Left ventricle myocardium superior (tissue), 1 donor: ENCODE results near the gene ZMYND11. TPM values are rescaled to one million over a fixed set of nuclear protein-coding genes. Genes with fewer than 3 reads are reported as not detected.
"Not testable (repeated sequence)": the region's sequence is repeated elsewhere in the genome, so short reads cannot be mapped to it uniquely, and the experiment has no call there.

Experiments
- ATAC-seq: fragments of 200-7000 bp; cut with Tn5 transposase; one replicate; pipeline ENCODE4 v1.9.1; 2020; ENCODE audit warnings: mild to moderate bottlenecking, moderate library complexity
- DNase-seq: peaks from one replicate; pipeline ENCODE4 v3.0.0-alpha.2; 2020
- intact Hi-C: fragments of 100-400 bp; cut with micrococcal nuclease; formaldehyde crosslinking; loops from one replicate; pipeline ENCODE4 v1.11.0; 2022
- total RNA-seq: library from RNA; stranded (reverse); fragmentation: NEBNext Ultra II Directional; extraction: Animal tissue kit (Norgen Biotek cat#: 25700); gene quantifications from one replicate; pipeline ENCODE4 v1.2.1, GENCODE V29; 2021
- donor health status: DM: no; HTN: yes; CAD: no; lungs with severe emphysema.

The ZMYND11 gene
- total RNA-seq, 1 donor from 2014 or later = 80.7 TPM

DNA sequence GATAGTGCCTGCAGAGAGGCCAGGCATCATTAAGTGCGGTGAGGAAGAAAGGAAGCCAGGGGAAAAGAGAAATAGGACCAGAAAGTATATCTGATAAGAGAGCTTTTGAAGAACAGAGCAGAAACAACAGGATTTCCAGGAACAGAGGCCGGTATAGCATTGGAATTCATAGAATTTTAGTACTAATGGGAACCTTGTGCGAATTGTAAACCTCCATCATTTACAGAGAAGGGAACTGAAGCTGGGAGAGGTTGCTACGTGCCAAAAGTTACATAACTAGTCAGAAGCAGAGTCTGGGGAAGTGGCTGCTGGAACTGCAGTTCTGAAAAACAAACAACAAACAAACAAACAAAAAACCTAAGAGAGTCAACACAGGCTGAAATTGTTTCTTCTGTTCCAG, 5.4 kb upstream of the ZMYND11 start:
- intact Hi-C loops = no loop called here
- no peak for ATAC-seq

DNA sequence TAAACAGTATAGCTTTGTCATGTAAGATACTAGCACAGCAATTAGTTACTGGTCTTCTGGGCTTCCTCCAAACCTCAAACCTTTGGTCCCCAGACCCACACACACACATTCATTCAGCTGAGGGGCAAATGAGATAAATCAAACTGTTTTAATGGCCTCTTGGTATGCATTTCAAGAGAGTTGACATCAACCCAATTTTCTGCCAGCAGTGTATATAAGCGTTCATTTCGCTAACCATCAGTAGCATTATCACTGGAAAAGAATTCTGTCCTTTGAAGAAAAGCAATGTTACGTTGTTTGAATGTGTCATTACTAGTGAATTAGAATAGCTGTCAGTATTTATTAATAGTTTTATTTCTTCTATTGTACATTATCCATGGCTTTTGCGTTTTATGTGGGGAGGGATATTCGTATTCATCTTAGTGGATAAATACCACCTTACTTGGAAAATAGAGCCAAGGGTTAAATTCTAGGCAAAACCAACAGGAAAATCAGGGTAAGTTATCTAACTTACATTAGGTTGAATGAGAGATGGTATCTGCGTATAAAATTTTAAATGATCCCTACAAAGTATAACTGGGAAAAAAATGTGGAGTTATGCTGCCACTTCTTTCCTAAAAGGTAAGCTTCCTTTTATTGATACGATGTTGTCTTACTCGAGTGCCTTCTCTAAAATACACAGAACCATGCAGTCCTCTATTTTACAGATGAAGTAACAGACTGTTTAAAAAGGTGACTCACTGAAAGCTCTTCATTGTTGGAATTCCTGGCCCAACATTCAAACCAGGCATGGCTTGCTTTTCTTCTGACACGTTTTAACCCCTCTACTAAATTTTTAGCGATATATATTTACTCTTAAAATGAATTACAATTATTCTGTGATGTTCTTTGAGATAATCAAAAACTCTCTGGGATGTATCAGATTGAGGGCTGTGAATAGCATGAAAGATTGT, 2.0 kb upstream of the ZMYND11 start:
- ATAC-seq (no peak), DNase-seq (no peak)
- intact Hi-C loops = no loop called here

More for the DNA sequence above, 5.4 kb upstream of the ZMYND11 start:
- DNase-seq = no peak

DNA sequence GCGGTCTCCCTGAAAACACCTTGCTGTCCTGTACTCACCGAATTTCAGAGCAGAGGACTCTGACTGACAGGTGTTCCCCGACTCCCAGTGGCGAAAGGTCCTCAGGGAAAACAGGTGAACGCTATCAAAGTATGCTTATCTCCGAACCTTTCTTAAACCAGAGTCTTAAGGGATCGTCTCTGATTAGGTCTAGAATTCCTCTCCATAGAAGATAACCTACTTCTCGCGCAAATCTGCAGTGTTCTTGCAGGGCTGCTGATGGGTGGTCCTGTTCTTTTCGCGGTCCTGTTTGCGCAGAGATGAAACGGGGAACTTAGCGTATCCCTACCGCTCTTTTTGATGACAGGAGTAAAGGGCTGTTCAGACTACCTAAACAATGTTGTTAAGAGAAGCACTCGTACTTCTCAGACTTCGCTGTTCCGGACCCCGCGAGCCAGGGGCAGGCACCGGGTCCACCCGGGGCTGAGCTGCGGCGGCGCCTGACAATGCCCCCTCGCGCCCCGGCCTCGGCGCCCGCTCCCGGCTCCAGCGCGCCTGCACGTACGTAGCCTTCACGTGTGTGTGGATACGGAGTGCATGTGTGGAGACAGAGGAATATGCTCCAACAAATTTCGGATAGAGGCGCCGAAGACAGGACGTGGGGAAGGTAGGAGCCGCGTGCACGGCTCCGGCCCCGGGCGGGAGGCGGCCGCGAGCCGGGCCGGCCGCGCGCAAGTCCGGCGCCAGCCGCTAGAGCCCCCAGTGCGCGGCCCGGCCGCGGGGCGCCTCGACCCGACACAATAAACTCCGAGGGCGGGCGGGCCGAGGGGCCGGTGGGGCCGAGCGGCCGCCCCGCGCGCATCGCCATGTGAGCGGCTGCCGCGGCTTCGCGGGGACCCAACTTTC, 766 bp upstream of the ZMYND11 start:
- intact Hi-C loops = no loop called here
- peak; percentile 71 for DNase-seq
- peak; percentile 46 for ATAC-seq

DNA sequence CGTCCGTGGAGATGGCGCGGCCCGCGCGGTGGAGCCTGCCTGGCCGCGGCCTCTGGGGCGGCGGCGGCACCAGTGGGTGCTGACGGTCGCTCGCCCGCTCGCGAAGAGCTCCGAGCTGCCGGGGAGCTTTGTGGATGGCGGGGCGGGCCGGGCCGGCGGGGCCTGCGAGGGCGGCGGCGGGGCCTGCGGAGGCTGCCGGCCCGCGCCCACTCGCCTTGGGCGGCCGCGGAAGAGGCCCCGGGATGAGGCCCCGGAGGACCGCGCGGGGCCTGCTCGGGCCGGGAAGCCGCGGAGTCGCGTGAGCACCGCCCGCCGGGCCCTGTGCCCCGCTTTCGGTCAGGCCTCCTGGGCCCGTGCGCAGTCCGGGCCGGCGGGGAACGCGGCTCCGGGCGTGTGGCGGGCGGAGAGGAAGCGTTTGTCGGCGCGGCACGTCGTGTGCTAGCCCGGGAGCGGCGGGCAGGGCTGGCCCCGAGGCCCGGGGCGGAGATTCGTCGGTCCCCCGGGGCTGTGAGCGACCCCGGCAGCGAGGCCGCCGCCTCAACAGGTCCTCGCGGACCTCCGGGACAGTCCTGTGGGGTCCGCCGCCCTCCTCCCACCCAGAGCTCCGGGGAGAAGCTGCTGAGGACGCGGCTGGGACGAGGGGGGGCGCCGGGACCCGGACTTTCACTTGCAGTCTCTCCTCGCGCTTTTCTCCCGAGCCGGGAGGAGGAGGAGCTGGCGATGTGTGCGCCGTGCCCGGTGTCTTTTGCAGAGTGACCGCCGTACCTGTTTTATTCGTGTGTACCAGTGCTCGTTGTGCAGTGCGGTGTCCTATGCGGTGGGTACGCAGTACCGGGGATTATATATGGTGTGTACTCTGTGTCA, 578 bp downstream of the ZMYND11 start:
- ATAC-seq = peak; percentile 55
- peak; percentile 78 for DNase-seq
- intact Hi-C loops = no loop called here

DNA sequence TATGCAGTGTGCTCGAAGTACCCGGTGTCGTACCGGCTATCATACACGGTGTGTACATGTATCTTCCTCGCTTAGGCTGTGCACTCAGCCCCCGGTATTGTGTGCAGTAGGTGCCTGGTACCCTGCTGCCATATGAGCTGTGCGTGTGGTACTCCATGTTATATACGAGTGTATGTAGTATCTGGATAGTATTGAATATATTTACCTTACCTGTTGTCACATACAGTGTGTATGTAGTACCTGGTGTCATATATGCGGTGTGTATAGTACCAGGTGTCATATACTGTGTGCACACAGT, 1.2 kb downstream of the ZMYND11 start:
- intact Hi-C loops = no loop called here
- DNase-seq (no peak), ATAC-seq (peak; percentile 12)

DNA sequence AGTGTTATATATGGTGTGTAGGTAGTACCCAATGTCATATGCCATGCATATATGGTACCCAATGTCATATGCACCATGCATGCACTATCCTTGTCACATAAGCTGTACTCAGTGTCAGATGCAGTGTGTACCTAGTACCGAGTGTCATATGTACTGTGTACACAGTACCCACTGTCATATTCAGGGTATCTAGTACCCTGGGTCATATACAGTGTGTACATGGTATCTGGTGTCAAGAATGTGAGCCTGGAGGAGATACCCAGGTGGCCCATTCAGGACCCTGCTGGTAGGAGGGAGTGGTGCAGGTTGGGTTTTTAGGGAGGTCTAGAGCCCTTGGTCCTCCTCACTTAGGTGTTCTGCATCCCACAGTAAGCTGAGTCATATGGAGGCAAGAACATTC, 1.8 kb downstream of the ZMYND11 start:
- ATAC-seq (no peak), DNase-seq (no peak)
- intact Hi-C loops = no loop called here

DNA sequence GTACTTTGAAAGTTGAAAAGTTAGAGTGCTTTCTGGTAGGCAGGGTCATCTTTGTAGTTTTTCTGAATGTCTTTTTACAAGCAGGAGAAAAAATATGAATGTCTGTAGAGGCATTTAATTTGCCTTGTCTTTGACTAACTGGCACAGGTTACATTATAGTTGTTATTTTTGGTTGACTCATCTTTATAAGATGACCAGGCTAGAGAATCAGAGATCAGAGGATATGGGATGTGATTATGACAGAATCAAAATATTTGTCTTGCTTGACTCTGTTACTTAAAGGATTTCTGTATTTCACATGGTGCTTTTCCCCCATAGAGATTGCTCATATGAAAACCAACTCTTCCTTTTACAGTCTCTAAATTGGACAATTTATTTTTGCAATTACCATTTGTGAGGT, 2.4 kb downstream of the ZMYND11 start:
- DNase-seq = no peak
- ATAC-seq = no peak
- intact Hi-C loops = no loop called here

DNA sequence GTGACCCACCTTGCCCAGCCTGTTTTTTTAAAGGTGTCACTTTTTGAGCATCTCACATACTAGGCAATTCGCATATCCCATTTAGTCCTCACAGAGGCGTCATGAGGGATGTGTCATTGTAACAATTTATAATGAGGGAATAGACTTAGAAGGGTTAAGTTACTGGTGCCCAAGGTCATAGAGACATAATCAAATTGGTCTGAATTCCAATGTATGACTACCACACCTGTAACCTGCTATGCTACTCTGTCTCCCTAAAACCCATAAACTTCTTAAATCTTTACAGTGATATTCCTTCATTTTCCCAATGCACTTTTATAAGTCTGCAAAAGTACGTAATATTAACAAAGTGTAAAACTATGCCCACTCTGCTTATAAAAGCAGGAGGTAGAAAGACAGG, 7.1 kb downstream of the ZMYND11 start:
- ATAC-seq (no peak), DNase-seq (no peak)
- intact Hi-C loops = no loop called here

DNA sequence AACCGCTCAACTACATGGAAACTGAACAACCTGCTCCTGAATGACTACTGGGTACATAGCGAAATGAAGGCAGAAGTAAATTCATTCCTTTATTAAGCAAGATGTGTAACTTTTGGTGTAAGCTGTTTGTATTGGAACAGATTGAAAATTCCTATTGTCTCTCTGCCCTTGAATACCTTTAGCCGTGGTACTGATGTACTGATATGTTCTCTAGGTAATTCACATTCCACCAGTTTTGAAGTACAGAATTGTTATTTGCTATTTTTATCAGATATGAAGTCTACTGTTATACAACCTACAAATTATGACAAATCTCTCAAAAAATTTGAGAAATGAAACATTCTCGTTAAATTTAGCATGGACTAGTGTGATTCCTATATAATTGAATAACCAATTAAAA, 17.7 kb downstream of the ZMYND11 start:
- DNase-seq (no peak), ATAC-seq (no peak)
- intact Hi-C loops = no loop called here

DNA sequence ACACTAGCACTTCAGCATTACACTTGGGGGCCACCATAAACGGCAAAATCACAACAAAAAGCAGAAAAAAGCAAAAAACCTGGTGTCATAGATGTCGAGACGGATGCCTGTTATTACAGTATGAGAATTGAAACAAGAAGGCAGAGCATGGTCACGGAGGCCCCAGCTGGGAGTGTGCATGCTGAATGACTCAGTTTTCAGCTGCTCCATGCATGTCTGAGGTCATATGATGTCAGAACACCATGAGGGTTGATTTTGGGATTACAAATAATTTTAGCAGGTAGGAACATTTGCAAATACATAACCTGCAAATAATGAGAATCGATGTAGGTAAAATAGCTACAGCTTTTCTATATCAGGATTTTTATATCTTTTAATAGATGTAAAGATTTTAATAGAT, 19.1 kb downstream of the ZMYND11 start:
- DNase-seq = no peak
- intact Hi-C loops = no loop called here
- ATAC-seq = no peak

DNA sequence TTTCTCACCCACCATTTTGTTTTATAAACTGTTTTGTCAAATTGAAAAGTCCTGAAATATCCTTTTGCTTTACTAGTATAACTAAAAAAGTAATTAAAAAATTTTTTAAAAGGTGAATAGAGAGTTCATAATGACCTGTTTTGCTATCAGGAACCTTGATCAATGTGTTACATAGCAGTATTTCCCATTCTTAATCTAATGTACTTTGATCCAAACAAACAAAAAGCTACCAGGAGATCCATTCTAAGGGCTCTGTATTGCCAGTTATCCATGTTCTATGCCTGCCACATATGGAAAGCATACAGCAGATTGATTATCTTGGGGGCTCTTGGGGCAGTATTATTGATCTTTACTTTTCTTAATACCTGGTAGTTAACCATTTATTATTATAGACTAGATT, 32.1 kb downstream of the ZMYND11 start:
- intact Hi-C loops = no loop called here
- DNase-seq (no peak), ATAC-seq (no peak)

DNA sequence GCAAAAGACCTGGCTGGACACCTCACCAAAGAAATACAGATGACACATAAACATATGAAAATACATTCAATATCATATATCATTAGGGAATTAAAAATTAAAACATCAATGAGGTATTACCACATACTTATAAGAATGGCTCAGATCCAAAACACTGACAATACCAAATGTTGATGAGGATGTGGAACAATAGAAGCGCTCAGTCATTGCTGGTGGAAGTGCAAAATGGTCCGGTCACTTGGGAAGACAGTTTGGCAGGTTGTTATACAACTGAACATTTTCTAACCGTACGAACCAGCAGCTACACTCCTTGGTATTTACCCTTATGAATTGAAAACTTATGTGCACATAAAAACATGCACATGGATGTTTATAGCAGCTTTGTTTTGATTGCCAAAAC, 38.5 kb downstream of the ZMYND11 start:
- ATAC-seq = no peak
- no peak for DNase-seq
- intact Hi-C loops = no loop called here

DNA sequence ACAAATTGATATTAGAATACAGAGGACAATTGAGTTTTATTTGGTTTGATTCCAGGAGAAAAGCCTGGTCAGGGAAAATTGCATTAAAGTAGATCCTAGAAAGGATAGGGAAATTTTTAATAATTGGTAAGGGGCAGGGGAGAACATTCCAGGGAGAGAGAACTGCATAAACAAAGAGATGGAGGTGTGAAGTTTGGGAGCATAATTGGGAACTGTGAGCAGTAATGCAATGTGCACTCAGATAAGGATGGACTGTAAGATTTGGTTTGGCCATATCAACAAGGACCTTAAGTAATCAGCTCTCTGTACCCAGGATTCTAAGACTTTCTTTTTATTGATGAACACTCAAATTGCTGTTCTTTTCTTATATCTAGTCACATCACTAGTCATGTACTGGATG, 41.4 kb downstream of the ZMYND11 start:
- intact Hi-C loops = no loop called here
- DNase-seq (no peak), ATAC-seq (no peak)

DNA sequence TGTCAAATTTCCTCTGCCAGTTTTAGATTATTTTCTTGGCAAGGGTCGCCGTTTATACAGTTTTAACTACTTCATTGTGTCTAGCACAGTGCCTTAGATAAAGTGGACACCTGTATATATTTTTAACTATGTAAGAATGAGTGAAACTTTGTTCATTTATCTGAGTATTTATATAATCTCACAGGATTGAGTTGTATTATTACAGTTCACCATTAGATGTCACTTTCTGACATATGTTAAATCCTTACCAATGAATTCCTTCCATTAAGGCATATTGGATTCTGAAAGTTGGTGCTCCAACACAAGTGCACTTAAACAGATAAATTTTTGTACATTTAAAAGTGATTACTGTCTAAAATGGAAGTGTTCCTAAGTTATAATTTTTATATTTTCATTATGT, 43.0 kb downstream of the ZMYND11 start:
- ATAC-seq = peak; percentile 33
- no peak for DNase-seq
- intact Hi-C loops = no loop called here

DNA sequence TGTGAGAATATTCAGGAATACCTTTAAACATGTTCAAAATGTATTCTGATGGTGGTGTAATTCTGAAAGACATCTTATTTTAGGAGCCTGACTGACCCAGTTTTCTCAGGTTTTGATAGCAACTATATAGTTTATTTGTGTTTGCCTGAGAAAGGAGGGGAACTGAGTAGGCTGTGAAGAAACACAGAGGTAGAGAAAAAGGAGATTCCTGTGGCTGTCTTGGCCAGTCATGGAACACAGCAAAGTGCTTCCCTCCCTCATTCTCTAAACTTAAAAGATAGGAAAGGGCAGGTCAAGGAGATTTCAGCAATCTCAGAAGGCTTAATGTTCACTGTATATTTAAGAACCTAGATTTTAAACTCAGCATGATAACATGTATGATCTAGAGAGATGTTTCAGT, 43.5 kb downstream of the ZMYND11 start:
- intact Hi-C loops = no loop called here
- ATAC-seq = no peak
- no peak for DNase-seq

DNA sequence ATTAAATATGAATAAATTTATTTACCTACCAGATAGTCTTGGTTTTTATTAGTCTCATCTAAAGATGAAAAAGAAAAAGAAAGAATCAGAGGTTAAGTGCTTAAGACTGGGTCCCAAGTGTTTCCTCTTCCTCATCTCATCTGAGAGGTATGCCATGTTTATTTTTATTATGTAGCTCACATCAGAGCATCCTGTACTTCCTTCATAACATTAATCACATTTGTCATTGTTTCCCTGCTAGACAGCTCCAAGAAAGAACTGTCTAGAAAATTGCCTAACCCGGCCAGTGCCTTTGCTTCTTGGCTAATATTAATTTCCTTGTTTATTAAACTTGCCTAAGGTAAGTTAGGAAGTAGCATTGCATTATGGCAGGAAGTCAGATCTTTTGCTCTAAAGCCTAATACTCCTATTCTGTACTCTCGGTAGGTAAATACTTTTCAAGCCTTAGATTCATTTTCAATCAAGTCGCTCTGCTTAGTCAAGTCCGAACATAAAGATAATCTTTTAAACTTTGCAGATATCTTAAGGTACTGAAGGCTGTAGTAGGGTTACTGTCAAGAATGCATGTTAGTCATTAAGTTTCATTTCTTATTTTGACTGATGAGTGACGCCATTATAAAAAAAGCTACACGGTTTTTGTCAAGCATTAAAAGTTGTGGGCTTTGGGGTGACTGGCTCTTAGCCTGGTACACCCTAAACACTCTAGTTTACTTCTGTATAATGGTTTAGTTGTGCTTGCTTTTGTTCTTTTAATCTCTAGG, 47.4 kb downstream of the ZMYND11 start:
- ATAC-seq = no peak
- intact Hi-C loops = no loop called here
- DNase-seq = no peak

DNA sequence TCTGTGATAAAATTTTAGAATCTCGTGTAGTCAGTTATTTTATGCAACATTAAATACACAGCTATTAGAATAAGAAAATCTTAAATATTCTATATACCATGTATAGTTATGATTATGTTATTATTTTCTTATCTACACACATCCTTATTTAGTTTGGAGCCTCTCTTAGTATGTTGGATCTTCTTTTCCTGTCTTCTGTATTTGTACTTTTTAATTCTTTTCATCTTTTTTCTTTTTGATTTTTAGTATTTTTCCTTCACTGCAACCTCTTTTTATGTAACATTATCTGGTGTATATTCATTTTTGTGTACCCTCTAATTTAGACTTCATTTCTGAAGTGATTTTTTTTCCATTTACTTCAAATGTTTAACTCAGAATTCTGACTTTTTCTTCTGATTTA, 48.9 kb downstream of the ZMYND11 start:
- no peak for ATAC-seq
- DNase-seq = no peak
- intact Hi-C loops = no loop called here

DNA sequence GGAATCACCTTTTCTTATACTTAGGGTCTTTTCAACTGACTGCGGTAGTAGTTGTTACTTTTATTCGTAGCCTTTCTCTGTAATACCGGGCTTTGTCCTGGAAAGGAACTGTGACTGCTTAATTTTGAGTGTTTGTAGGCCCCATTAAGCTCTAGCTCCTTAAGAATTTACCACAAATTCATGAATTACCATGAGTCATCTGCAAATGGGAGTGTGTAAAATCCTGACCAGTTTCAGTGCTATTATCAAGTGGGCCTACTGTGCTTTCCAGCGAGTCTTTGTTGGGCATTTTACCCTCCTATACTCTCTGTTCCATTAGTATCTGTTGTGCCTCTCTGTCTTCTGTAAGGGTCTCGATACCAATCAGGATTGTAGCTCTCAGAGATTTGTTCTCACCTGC, 49.7 kb downstream of the ZMYND11 start:
- ATAC-seq = no peak
- DNase-seq = no peak
- intact Hi-C loops = no loop called here

DNA sequence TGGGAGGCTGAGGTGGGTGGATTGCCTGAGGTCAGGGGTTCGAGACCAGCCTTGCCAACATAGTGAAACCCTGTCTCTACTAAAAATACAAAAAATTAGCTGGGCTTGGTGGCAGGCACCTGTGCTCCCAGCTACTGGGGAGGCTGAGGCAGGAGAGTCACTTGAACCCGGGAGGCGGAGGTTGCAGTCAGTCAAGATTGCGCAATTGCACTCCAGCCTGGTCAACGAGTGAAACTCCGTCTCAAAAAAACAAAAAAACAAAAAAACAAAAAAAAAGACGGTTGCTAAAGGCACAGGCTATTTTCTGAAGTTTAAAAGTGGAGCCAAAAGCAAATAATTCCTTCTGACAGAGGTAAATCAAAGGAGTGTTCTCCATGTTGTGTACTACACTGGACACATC, 50.3 kb downstream of the ZMYND11 start:
- ATAC-seq, DNase-seq, intact Hi-C loops: not testable (repeated sequence)
